HT1080 (cell line): ENCODE data around the gene PAFAH1B1. TPM values are rescaled to one million over a fixed set of nuclear protein-coding genes. Genes with fewer than 3 reads are reported as not detected.

Experiments used
- DNase-seq: peaks from one replicate; pipeline ENCODE4 v3.0.0-alpha.2; 2015; ENCODE audit warnings: low read depth
- small RNA-seq: library from RNA; depleted of rRNA; stranded (forward); fragments of <200 nt; gene quantifications from one replicate; pipeline ENCODE3, GENCODE V24; 2014
- total RNA-seq: library from RNA; depleted of rRNA; stranded (reverse); fragments of >200 nt; shearing (Covaris generic); gene quantifications from 2 replicates; pipeline ENCODE4 v1.2.3, GENCODE V29; 2014; rRNA removed

PAFAH1B1 gene
- total RNA-seq, 1 experiment from 2014 or later = 92.9 TPM

GRCh38 chr17:2713881-2714280 lies 120.4 kb downstream of the PAFAH1B1 start:
- no peak for DNase-seq

DNA sequence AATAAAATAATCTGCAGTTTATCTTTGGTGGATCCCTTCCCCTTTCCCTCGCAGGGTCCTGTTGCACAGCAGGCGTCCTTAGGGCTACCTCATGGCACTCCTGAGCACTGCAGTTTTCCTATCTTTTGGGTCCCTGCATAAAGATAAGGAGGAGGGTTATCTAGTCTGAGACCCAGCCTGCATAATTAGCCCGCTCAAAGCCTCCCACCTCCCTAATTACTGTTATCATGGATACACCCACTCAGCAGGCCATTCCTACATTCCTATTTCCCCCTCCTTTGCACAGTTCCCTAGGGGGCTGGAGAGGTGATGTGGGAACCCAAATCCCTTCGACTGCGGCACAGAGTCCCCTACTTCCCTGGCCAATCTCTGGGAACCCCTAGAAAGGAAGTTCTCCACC lies 123.2 kb downstream of the PAFAH1B1 start:
- no peak for DNase-seq

- peak; percentile 32 for DNase-seq
Observed at GRCh38 chr17:2718150-2718938, 124.9 kb downstream of the PAFAH1B1 start.

GRCh38 chr17:2719861-2720260 lies 126.4 kb downstream of the PAFAH1B1 start:
- no peak for DNase-seq

DNA sequence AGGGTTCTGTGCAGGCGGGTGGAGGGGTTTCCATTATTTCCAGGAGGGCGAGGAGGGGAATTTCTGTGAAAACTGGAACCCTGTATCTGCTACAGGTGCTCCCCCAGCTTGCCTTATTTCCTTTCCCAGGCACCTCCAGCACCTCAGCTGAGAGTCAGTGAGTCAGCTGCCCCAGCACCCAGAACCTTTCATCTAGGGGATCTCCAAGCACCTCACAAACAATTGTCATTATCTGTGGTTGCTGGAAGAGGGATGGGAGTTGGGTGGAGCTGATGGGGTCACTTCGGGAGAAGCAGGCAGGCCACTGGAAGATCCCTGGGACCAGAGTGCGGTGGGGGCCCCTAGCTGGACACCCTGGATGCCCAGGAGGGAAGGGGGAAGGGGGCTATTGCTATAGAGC lies 128.1 kb downstream of the PAFAH1B1 start:
- no peak for DNase-seq

GRCh38 chr17:2722611-2723010 lies 129.2 kb downstream of the PAFAH1B1 start:
- DNase-seq = no peak

DNA sequence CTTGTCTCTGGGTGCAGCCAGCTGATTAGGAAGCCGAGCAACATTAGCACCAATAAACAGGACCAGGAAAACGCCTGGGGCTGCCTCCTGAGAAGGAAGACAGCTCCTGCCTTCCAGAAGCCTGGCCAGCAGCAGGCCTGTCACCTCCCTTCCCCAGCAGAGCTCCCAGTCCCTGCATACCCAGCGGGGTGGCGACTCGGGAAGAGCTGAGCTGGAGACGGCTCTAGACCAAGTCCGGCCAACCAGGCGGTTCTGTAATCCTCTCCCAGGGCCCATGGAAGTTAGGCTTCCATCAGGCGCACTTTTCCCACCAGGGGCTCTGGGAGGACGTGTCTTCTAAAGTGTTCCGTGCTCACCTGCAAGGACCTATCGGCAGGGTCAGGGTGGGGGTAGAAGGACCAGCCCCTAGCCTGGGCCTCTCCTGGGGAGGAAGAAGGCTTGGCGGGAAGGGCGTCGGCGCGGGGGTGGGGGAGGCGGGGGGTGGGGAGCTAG lies 130.1 kb downstream of the PAFAH1B1 start:
- no peak for DNase-seq

GRCh38 chr17:2723997-2724783 lies 130.7 kb downstream of the PAFAH1B1 start:
- no peak for DNase-seq

DNA sequence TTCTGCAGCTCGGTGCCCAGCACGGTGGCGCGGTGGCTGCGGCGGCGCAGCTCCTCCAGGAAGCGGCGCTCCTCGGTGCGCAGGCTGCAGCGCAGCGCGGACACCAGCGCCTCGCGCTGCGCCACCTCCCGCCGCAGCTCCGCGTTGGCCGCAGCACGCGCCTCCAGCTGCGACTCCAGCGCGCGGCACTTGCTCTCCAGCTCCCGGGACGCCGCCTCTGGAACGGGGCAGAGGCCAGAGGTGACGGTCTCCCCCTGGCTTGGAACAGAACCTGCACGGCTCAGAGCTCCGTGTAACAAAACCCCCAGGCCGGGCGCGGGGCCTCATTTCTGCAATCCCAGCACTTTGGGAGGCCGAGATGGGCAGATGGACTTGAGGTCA lies 131.3 kb downstream of the PAFAH1B1 start:
- no peak for DNase-seq

- DNase-seq = no peak
Observed at GRCh38 chr17:2730764-2731353, 137.4 kb downstream of the PAFAH1B1 start.

- no peak for DNase-seq
Observed at GRCh38 chr17:2731807-2732206, 138.4 kb downstream of the PAFAH1B1 start.

DNA sequence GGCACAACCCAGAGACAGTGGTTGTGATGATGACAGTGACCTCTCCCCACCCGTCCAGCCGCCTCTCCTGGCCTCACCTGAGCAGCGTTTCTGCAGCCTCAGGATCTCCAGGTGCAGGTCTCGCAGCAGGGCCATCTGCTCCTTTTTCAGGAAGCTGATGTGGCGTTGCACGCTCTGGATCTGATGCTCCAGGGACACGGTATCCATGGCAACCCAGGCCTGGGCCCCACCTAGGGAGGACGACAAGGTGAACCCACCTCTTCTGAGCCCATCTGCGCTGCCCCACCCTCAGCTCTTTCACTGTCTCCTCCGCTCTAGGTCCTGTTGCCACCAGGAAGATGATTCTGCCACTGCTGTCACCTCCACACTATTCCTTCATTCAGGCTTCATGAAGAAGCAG lies 141.5 kb downstream of the PAFAH1B1 start:
- DNase-seq = no peak

Small RNA genes within 50 kb of the gene (small RNA-seq; reads per million reads assigned to genes)
- not detected for gene MIR6776
- gene RN7SL608P = not detected

Other genes with a start within 250 kb of the PAFAH1B1 start
- gene MNT, start 192.6 kb upstream of the PAFAH1B1 start, total RNA-seq = 4.3 and 8.2 TPM in 2 replicates
- gene METTL16, start 81.8 kb upstream of the PAFAH1B1 start, total RNA-seq = 14.4 and 23.5 TPM in 2 replicates
- gene CLUH, start 118.1 kb downstream of the PAFAH1B1 start, total RNA-seq = 75.8 and 81.0 TPM in 2 replicates
- gene CCDC92B, start 156.0 kb downstream of the PAFAH1B1 start, total RNA-seq = not detected in 2 replicates
- gene RAP1GAP2, start 202.8 kb downstream of the PAFAH1B1 start, total RNA-seq = 17.5 and 20.2 TPM in 2 replicates